Esophagus (tissue), 2 donors: ENCODE results near the gene SFXN3. TPM values are rescaled to one million over a fixed set of nuclear protein-coding genes. Genes with fewer than 3 reads are reported as not detected.

ENCODE experiments used
- H3K27ac ChIP-seq, 2 donors: one replicate each; pipeline ENCODE4 v1.5.1; 2013; ENCODE audit warnings: low read depth in 2 of 2, mild to moderate bottlenecking in 2 of 2, inconsistent platforms in 1 of 2, low read length in 1 of 2, moderate library complexity in 1 of 2
- H3K27me3 ChIP-seq, 2 donors: one replicate each; pipeline ENCODE4 v1.6.1; 2013; ENCODE audit warnings: low read length in 2 of 2, control low read depth in 1 of 2, mild to moderate bottlenecking in 1 of 2; ENCODE audit not compliant: insufficient read depth in 2 of 2, control insufficient read depth in 1 of 2
- H3K36me3 ChIP-seq, 2 donors: one replicate each; pipeline ENCODE4 v1.6.1; 2013; ENCODE audit warnings: low read length in 1 of 2; ENCODE audit not compliant: control insufficient read depth in 2 of 2, insufficient read depth in 2 of 2
- H3K4me1 ChIP-seq, 2 donors: one replicate each; pipeline ENCODE4 v1.6.1; 2013; ENCODE audit warnings: low read length in 1 of 2; ENCODE audit not compliant: control insufficient read depth in 2 of 2, insufficient read depth in 2 of 2
- H3K4me3 ChIP-seq, 2 donors: one replicate each; pipeline ENCODE4 v1.5.1; 2013; ENCODE audit warnings: low read length in 2 of 2, mild to moderate bottlenecking in 2 of 2, low read depth in 1 of 2, moderate library complexity in 1 of 2
- H3K9me3 ChIP-seq, 2 donors: one replicate each; pipeline ENCODE4 v1.6.1; 2013; ENCODE audit warnings: mild to moderate bottlenecking in 2 of 2, low read depth in 1 of 2, low read length in 1 of 2, moderate library complexity in 1 of 2; ENCODE audit not compliant: control insufficient read depth in 2 of 2, insufficient read depth in 1 of 2
- WGBS, 2 donors: extraction: QIAGEN DNeasy Blood & Tissue Kit; methylation state at CpG; one replicate each; pipeline ENCODE4 v1.1.7; 2013; 5-methylcytosine and 5-hydroxymethylcytosine counted together
- polyA plus RNA-seq, 2 donors: library from polyadenylated mRNA; stranded (reverse); fragments of 200-250 nt; gene quantifications; one replicate each; pipeline ENCODE4 v1.2.3, GENCODE V29; 2013
- donor health status: healthy with polysubstance abuse.
- donor health status: Bipolar disorder and iron deficiency.

The SFXN3 gene
- polyA plus RNA-seq, 2 donors: 5.2 to 5.7 TPM

DNA sequence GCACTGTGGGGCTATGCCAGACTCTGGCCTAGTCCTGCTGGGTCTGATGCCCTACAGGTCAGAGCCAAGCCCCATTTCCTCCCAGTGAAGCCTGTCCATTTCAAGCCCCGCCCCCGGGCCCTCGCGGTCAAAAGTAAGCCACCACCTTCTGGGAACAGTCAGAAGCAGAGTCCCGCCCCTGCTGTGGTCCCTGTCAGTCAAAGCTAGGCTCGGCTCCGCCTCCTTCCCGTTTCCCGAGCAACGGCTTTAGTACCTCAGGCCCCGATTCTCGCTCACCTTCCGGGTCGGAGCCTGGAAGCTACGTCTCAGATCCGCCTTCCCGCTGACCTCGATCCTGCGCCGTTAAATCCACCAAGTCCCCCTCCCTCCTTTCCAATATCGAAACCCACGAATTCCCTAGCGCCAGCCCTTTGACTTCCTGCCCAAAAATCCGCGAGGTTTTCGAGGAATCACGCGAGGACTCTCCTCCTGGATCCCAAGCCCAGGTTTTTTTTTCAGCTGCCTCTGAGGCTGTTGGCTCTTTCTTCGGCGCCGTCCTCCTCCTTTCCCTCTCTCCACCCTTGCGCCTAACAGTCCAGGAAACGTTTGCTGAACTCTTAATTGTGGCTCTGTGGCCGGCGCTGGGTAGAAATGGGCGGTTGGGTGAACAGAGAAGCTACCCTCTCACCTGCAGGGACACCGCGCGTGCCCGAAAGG is 11.8 kb downstream of the SFXN3 start:
- H3K4me1 ChIP-seq: peaks cover 0 to 7% of the 10 kb centered on the region in 2 donors
- no peaks in the 10 kb centered on the region for H3K27me3 ChIP-seq
- 3% methylated on average over 40 of the region's 40 CpGs for WGBS, 2 donors
- peak overlapping the region; percentile 55 to 59 for H3K4me3 ChIP-seq
- peaks cover under 1 to 8% of the 10 kb centered on the region in 2 donors for H3K36me3 ChIP-seq
- no peaks in the 10 kb centered on the region for H3K9me3 ChIP-seq
- peak overlapping the region; percentile 94 to 95 for H3K27ac ChIP-seq

DNA sequence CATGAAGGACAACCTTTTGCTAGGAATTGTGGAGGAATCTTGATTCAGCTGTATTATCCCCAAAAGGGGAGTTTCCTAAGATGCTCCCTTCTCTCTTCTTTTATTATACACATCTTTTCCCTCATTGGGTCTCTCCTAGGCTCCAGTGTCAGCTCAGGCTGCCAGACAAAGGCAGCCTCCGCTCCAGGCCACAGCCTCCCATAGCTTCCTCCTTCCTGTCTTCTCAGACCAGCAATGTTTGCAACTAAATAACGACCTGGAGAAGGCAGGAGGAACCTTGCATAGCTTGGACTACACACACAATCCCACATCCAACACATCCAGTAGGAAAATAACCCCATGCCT is 12.3 kb downstream of the SFXN3 start:
- peak overlapping the region; percentile 55 to 59 for H3K4me3 ChIP-seq
- H3K9me3 ChIP-seq: no peaks in the 10 kb centered on the region
- no peaks in the 10 kb centered on the region for H3K27me3 ChIP-seq
- WGBS, 2 donors: 22 to 24% methylated on average over 2 of the region's 2 CpGs
- H3K36me3 ChIP-seq: peaks cover 0 to 4% of the 10 kb centered on the region in 2 donors
- H3K4me1 ChIP-seq: peaks cover 0 to 7% of the 10 kb centered on the region in 2 donors
- peak overlapping the region; percentile 94 to 95 for H3K27ac ChIP-seq

DNA sequence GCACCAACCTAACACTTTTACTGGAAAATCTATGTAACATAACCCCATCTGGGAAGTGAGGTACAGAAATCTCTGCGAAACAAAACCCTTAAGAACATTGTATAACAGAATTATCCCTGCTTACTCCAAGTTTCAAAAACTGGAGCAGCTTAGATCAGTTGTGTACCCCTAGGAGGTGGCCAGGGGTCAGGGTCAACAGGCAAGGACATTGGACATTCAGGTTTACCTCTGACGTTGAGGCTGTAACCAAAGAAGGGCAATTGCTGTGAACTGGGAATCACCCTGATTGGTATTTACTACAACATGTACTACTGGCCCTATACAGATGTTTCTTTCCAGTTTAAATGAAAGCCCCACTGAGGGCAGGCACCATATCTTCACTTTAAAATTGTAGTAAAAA is 13.1 kb downstream of the SFXN3 start:
- H3K4me1 ChIP-seq: peaks cover 0 to 7% of the 10 kb centered on the region in 2 donors
- H3K27me3 ChIP-seq: no peaks in the 10 kb centered on the region
- no peak overlapping the region for H3K27ac ChIP-seq
- H3K9me3 ChIP-seq: no peaks in the 10 kb centered on the region
- peaks cover 0 to 2% of the 10 kb centered on the region in 2 donors for H3K36me3 ChIP-seq
- 86 to 89% methylated on average over 2 of the region's 2 CpGs for WGBS, 2 donors
- H3K4me3 ChIP-seq: no peak overlapping the region

DNA sequence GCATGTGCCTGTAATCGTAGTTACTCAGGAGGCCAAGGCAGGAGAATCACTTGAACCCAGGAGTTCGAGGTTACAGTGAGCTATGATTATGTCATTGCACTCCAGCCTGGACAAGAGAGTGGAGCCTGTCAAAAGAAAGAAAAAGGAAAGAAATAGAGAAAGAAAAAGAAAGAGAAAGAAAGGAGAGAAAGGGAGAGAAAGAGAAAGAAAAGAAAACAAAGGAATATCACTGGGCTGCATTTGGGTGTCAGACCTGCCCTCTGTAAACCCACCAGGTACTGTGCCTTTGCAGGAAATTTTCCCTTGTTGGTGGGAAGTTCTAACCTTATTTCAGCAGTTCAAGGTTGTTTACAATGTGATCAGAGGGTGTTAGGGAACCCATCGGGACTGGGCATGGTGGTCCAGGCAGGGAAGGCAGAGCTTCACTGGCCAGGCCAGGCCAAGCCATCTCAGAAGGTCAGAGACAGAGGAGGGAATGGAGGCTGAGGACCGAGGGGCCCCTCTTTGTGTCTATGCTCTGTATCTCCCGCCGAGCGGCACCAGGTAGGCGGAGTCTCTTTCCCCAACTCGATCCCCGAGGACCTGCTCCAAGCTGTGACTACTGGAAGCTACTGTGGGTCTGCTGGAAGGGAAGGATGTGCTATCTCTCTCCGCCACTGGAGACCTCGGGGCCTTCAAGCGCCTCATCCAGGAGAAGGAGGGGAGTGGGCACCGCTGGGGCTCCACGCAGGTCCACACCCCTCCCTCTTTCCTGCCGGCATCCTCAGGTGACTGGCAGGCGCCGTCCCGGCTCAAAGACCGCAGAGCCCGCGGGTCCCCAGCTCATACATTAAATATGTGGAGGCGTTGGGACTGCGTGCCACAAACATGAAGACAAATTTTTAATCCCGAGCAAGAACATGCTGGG is 15.6 kb downstream of the SFXN3 start:
- Histone ChIP-seq H3K9me3 (no peaks in the 10 kb centered on the region), H3K4me3 (no peak overlapping the region), H3K27ac (no peak overlapping the region), H3K27me3 (peaks cover 0 to 3% of the 10 kb centered on the region in 2 donors), H3K4me1 (peaks cover 0 to 11% of the 10 kb centered on the region in 2 donors), H3K36me3 (no peaks in the 10 kb centered on the region)
- 30 to 40% methylated on average over 25 of the region's 25 CpGs for WGBS, 2 donors

DNA sequence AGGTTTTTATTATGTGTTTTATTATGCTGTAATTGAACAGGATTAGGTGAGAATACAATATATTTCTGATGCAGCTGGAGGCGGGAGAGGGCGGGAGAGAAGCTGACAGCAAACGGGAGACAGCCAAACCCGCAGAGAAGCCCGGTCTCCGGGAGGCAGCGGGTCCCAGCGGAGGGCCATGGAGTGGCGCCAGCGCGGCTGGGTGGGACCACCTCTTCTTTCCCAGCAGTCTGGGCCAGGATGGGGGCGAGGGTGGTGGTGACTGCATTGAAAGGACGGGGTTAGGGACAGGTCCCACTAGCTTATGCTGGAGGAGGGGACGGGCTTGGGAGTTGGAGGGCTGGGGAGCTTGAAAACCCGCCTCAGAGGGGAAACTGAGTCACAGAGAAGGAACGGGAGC is 16.2 kb downstream of the SFXN3 start:
- 28 to 33% methylated on average over 16 of the region's 16 CpGs for WGBS, 2 donors
- Histone ChIP-seq H3K36me3 (no peaks in the 10 kb centered on the region), H3K9me3 (no peaks in the 10 kb centered on the region), H3K27me3 (peaks cover 0 to 3% of the 10 kb centered on the region in 2 donors), H3K4me1 (peaks cover 0 to 9% of the 10 kb centered on the region in 2 donors), H3K4me3 (no peak overlapping the region), H3K27ac (no peak overlapping the region)

DNA sequence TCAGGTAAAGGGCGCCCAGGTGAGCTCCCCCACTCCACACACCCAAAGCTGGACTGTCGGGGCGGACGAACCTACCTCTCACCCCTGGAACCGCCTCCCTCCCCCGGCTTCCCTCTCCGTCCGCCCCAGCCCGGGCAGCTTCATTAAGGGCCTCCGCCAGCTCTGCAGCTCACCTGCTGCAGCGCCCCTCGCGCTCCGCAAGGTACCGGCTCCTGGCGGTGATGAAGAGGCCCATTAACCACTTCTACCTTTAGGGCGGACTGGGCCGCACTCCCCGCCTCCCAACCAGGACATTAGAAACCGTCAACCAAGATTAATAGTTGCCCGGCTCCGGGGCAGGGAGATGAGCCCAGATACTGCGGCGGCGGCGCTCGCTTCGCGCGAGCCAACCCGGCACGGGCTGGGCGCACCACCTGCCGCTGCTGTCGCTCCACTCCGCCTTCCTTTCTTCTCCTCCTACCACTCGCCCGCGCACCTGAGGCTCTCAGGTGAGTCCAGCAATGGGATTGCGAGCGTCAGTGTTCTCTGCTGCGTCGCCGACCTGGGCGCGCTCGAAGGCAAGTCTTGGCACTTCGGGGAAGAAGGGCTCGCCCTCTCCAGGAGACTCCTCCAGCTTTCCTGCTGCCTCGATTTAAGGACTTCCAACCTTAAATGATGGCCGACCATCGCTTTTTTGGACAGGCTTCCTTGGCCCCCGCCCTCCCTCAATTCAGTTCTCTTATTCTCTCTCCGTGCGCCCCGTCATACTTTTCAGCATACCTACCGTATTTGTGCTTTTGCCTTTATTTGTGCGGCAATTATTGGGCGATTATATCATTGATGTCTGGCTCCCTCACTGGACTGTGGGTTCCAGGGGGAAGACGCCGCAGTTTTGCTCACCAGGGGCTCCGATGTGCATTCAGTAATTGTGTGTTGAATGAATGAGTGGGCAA is 17.2 kb downstream of the SFXN3 start:
- no peak overlapping the region for H3K27ac ChIP-seq
- H3K36me3 ChIP-seq: no peaks in the 10 kb centered on the region
- H3K27me3 ChIP-seq: peaks cover 0 to 3% of the 10 kb centered on the region in 2 donors
- H3K4me3 ChIP-seq: no peak overlapping the region
- 10 to 12% methylated on average over 60 to 62 of the region's 62 CpGs for WGBS, 2 donors
- H3K9me3 ChIP-seq: no peaks in the 10 kb centered on the region
- peaks cover 0 to 7% of the 10 kb centered on the region in 2 donors for H3K4me1 ChIP-seq

DNA sequence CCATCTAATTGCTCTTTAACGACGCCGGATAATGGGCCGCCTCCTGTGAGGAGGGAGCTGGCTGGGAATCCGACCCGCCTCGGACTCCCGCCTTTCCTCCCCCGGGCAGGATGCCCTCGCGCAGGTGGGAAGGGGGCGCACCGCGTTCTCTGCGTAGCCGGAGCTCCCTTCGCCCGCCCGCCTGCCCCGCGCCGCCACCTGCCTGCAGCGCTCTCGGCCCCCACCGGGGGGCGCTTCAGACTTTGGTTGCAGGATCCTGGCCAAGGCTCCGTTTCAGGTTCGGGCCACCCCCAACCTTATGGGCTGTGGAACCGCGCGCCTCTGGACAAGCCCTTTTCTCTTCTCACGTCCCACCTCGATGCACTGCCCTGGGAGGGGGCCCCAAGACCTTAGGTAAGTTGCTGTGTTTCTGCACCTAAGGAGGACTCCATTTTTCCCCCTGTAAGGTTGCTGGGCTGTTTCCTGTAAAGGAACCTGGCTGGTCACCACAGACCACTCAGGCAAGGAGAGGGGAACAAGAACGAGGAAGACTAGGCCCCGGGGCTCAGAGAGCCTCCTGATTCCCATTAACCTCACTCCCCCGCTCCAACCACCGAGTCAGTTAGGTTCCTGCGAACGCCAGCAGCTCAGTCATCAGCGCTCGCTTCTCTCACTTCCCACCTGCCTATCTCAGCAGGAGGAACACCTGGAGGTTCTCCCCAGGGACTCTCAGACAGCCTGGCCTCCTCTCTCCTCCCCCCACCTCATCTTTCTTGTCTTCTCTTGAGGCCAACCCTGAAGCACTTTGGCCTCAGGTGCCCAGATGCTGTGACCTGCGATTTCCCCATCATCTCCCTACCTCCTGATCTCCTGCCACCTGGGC is 19.4 kb downstream of the SFXN3 start:
- no peaks in the 10 kb centered on the region for H3K9me3 ChIP-seq
- H3K4me3 ChIP-seq: no peak overlapping the region
- 11 to 14% methylated on average over 39 to 42 of the region's 42 CpGs for WGBS, 2 donors
- no peaks in the 10 kb centered on the region for H3K36me3 ChIP-seq
- H3K27ac ChIP-seq: no peak overlapping the region
- peaks cover 0 to 3% of the 10 kb centered on the region in 2 donors for H3K27me3 ChIP-seq
- peaks cover 0 to 4% of the 10 kb centered on the region in 2 donors for H3K4me1 ChIP-seq

DNA sequence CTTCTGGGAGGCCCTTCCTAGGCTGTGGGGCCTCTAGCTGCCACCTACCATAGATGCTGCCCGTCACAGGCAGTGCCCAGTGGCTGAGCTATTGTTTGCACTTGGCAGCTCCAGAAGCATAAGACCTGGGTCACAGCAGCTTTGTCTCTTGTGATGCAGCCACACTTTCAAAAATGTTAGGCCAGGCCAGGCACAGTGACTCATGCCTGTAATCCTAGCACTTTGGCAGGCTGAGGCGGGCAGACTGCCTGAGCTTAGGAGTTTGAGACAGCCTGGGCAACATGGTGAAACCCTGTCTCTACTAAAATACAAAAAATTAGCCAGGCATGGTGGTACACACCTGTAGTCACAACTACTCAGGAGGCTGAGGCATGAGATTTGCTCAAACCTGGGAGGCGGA is 21.3 kb downstream of the SFXN3 start:
- Histone ChIP-seq H3K27ac (peak overlapping the region in 1 of 2 donors; percentile 47), H3K36me3 (no peaks in the 10 kb centered on the region), H3K9me3 (no peaks in the 10 kb centered on the region), H3K27me3 (peaks cover 0 to 3% of the 10 kb centered on the region in 2 donors), H3K4me3 (no peak overlapping the region), H3K4me1 (peaks cover 0 to 4% of the 10 kb centered on the region in 2 donors)
- WGBS, 2 donors: 58 to 77% methylated on average over 3 of the region's 3 CpGs
